ENCODE measurements around the gene NFATC1. TPM values are rescaled to one million over a fixed set of nuclear protein-coding genes. Genes with fewer than 3 reads are reported as not detected.

Gene NFATC1
- polyA plus RNA-seq, 1 experiment, result 0.73 TPM

- POLR2A ChIA-PET, result no interaction called here
- peaks cover 71% of the 10 kb centered on the region for H3K9me3 ChIP-seq (ENCODE audit: control insufficient read depth, insufficient read depth, low read length)
- no peak overlapping the region for H3K27ac ChIP-seq (ENCODE audit: low read depth, low read length)
- H3K27me3 ChIP-seq (ENCODE audit: control insufficient read depth, insufficient read depth, low read length), result peaks cover 3% of the 10 kb centered on the region
- no peak for DNase-seq (ENCODE audit: low read depth, low spot score)
- no peak for TF ChIP-seq CTCF (IDR thresholded peaks at IDR 0.05; ENCODE audit: low read depth, low read length)
- H3K4me3 ChIP-seq (ENCODE audit: low read depth, low read length), result no peak overlapping the region
- CTCF ChIA-PET, result no interaction called here
Observed at GRCh38 chr18:79476031-79476917, 80.5 kb downstream of the NFATC1 start.

- Histone ChIP-seq H3K4me3 (ENCODE audit: low read depth, low read length) (no peak overlapping the region), H3K27me3 (ENCODE audit: control insufficient read depth, insufficient read depth, low read length) (peaks cover 3% of the 10 kb centered on the region), H3K9me3 (ENCODE audit: control insufficient read depth, insufficient read depth, low read length) (peaks cover 63% of the 10 kb centered on the region), H3K27ac (ENCODE audit: low read depth, low read length) (no peak overlapping the region)
- ChIA-PET CTCF (no interaction called here), POLR2A (no interaction called here)
- no peak for TF ChIP-seq CTCF (IDR thresholded peaks at IDR 0.05; ENCODE audit: low read depth, low read length)
- DNase-seq (ENCODE audit: low read depth, low spot score), result no peak
Observed at GRCh38 chr18:79476918-79477571, 81.3 kb downstream of the NFATC1 start.

GRCh38 chr18:79477711-79478483 lies 82.2 kb downstream of the NFATC1 start:
- Histone ChIP-seq H3K27ac (ENCODE audit: low read depth, low read length) (no peak overlapping the region), H3K9me3 (ENCODE audit: control insufficient read depth, insufficient read depth, low read length) (peaks cover 54% of the 10 kb centered on the region), H3K4me3 (ENCODE audit: low read depth, low read length) (no peak overlapping the region), H3K27me3 (ENCODE audit: control insufficient read depth, insufficient read depth, low read length) (peaks cover 3% of the 10 kb centered on the region)
- no peak for TF ChIP-seq CTCF (IDR thresholded peaks at IDR 0.05; ENCODE audit: low read depth, low read length)
- ChIA-PET POLR2A (no interaction called here), CTCF (no interaction called here)
- no peak for DNase-seq (ENCODE audit: low read depth, low spot score)

GRCh38 chr18:79478484-79479115 lies 82.9 kb downstream of the NFATC1 start:
- DNase-seq (ENCODE audit: low read depth, low spot score), result no peak
- TF ChIP-seq CTCF (IDR thresholded peaks at IDR 0.05; ENCODE audit: low read depth, low read length), result no peak
- H3K27me3 ChIP-seq (ENCODE audit: control insufficient read depth, insufficient read depth, low read length), result peaks cover 3% of the 10 kb centered on the region
- H3K9me3 ChIP-seq (ENCODE audit: control insufficient read depth, insufficient read depth, low read length), result peaks cover 48% of the 10 kb centered on the region
- CTCF ChIA-PET, result no interaction called here
- no peak overlapping the region for H3K27ac ChIP-seq (ENCODE audit: low read depth, low read length)
- POLR2A ChIA-PET, result no interaction called here
- no peak overlapping the region for H3K4me3 ChIP-seq (ENCODE audit: low read depth, low read length)
